Activated CD8-positive, alpha-beta memory T cell treated with anti-CD3 and anti-CD28 coated beads, Interleukin-2, amount 50 U/mL, for 4 hours (primary cell): ENCODE results near the gene OR2A14.
"Not testable (repeated sequence)": the region's sequence is repeated elsewhere in the genome, so short reads cannot be mapped to it uniquely, and the experiment has no call there.

Experiments
- DNase-seq: peaks from one replicate; pipeline ENCODE4 v3.0.0-alpha.2; 2020

OR2A14 gene, protein sequence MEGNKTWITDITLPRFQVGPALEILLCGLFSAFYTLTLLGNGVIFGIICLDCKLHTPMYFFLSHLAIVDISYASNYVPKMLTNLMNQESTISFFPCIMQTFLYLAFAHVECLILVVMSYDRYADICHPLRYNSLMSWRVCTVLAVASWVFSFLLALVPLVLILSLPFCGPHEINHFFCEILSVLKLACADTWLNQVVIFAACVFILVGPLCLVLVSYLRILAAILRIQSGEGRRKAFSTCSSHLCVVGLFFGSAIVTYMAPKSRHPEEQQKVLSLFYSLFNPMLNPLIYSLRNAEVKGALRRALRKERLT

DNA sequence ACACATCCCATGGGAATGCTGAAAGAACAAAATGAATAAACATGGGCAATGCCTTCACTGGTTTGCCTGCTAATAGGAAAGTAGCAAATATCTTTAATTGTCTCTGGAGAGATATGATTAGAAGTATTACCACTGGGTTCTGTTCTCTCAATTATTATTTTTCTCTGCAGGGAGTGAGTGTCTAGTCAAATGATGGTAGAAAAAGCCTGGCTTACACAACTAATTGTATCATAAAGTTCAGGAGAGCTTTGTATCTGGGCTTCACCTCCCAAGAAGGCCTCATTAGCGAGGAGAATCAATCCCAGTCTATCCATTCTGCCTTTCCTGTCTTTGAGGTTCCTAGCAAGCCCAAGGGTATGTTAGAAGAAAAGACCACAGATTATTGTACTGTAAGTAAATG, at the start of gene OR2A14:
Gene OR2A14, plus strand, starts transcription at position 301 of the 400 bp plus-strand sequence. CDS start 5,937 bp downstream, outside the sequence.
- no peak for DNase-seq

DNA sequence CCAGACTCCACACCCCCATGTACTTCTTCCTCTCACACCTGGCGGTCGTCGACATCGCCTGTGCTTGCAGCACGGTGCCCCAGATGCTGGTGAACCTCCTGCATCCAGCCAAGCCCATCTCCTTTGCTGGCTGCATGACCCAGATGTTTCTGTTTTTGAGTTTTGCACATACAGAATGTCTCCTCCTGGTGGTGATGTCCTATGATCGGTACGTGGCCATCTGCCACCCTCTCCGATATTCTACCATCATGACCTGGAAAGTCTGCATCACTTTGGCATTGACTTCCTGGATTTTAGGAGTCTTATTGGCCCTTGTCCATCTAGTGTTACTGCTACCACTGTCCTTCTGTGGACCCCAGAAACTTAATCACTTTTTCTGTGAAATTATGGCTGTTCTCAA, 48.6 kb upstream of the OR2A14 start:
- no peak for DNase-seq

DNA sequence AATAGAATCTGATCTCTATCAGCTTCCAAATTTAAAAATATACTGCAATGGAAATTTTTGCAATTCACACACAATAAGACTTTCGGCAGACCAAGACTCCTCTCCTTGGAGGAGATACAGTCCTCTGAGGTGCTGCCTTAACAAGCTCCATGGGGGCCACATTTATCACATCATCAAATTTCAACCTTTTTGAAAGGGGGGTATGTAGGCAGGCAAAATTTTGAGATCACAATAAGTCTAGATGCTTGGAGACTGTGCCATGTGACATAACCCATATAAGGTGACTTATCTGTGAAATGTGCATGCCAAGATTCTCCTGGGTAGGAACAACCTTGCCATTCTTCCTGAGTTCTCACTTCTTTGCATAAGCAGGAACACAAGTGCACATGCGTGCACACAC, 37.0 kb upstream of the OR2A14 start, which contains the start of gene OR2A12:
Gene OR2A12, plus strand, starts transcription at position 301 of the 400 bp plus-strand sequence. CDS start 8,830 bp downstream, outside the sequence.
- DNase-seq, result no peak

DNA sequence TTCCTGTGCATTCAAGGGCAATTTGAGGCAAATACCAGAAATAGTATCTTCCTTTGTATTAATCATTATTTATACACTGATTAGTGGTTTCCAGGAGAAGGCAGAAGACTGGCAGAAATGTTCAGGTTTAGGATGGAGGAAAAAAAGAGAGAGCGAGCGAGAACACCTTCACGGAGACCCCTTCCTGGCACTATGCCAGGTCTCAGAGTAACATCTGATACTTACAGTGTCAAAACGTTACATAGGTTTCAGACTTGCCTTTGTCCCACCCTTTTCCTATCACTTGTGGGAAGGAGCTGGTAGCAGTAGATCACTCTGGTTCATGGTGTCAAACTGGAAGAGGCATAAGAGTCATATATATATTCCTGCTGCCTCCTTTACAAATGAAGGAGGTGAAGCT, 36.2 kb upstream of the OR2A14 start:
- no peak for DNase-seq

DNA sequence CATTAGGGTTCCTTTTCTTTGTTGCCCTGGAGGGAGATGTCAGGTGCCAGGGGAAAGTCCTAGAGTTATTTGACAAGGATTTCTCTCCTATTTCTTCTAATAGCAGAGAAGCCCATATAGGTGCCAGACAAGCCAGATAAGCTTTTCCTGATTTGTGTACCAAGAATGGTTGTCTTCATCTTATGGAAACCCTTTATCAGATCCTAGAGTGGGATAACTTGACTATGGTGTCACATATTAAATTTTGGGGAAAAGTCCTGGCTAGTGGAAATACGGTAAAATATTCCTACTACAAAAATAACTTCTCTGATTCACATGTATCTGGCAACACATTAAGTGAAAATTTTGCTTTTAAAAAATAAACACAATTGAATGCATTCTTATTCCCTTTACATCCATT, 35.7 kb upstream of the OR2A14 start:
- DNase-seq, result no peak

DNA sequence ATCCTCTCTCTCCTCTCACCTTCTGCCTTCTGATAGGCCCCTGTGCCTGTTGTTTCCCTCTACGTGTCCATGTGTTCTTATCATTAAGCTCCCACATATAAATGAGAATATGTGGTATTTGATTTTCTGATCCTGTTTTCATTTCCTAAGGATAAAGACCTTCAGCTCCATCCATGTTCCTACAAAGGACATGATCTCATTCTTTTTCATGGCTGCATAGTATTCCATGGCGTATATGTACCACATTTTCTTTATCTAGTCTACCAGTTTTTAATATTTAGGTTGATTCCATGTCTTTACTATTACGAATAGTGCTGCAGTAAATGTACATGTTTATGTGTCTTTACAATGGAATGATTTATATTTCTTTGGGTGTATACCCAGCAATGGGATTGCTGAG, 32.3 kb upstream of the OR2A14 start:
- no peak for DNase-seq

DNA sequence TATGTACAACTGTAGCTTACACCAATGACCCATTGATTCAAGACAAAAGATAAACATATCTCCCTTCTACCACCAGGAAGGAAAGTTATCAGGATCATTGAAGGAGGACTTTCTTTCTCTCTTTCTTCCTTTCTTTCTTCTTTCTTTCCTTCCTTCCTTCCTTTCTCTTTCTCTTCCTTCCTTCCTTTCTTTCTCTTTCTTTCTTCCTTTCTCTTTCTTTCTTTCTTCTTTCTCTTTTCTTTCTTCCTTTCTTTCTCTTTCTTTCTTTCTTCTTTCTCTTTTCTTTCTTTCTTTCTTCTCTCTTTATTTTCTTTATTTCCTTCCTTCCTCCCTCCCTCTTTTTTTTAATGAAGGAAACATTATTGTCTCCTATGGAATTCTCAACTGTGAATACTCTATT, 24.2 kb upstream of the OR2A14 start:
- DNase-seq, result no peak

DNA sequence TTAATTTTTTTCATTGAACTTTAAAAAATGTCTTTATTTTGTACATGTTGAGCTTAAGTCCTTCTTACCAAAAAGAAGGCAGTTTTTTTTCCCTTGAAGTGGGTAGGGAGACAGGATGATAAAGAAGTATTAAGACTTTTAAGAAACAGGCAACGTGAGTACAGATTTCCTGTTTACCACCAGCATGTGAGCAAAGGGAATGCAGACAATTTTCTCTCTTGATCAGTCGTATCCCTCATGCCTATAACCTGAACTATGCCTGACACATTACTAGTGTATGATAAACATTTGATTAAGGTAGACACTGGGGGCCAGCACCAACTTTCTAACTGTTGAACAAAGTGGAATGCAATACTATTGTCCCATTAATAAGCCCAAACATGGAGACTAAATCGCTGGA, 22.4 kb upstream of the OR2A14 start:
- no peak for DNase-seq

DNA sequence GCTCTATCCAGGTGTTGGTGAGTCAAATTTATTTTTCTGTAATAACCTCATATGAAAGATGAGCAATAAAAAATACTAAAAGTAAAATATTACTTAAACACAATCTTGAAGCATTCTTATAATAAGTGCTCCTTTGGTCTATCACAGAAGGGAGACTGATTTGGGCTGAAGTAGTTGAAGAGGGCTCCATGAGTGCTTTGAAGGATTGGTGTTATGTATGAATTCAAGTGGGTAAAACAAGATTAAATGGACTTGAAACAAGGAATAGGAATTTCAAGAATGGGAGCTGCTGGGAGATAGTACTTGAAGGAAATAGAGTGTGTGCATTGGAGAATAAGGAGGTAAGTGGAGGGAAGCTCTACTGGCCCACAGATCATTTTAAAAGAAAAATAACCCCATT, 20.9 kb upstream of the OR2A14 start:
- no peak for DNase-seq

DNA sequence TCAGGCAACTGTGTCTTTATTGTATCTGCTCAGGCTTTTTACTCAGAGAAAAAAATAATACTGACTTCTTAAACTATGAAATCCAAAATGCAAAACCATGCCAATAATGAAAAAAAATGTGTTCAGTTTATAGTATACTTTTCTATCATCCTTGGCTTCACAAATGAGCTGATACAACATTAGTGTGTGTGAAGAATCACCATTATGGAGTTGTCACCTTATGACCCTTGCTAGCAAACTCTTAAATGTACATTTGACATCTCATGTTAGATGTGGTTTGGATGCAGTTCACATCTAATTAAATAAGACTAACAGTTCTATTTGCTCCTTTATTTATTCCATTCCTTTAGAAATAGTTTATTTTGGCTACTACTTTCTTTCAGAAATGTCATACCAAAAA, 17.8 kb upstream of the OR2A14 start:
- no peak for DNase-seq

DNA sequence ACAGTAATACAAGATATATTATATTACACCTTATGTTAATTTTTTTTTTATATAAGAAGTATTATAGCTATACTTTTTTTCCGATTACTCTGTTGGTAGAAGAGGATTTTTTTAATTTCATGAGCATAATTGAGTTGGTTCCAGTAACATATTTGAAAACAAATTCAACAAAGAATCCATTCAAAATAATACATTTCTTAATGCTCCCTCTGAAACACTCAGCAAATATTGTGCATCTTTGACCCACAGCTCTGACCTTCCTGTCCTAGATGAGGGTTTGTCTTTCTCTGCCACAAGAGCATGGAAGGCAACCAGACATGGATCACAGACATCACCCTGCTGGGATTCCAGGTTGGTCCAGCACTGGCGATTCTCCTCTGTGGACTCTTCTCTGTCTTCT, 13.7 kb upstream of the OR2A14 start, which contains the start of gene OR2A2:
Gene OR2A2, plus strand, starts transcription at position 301 of the 400 bp plus-strand sequence. Its CDS starts 0 bp downstream, at position 301.
- no peak for DNase-seq

DNA sequence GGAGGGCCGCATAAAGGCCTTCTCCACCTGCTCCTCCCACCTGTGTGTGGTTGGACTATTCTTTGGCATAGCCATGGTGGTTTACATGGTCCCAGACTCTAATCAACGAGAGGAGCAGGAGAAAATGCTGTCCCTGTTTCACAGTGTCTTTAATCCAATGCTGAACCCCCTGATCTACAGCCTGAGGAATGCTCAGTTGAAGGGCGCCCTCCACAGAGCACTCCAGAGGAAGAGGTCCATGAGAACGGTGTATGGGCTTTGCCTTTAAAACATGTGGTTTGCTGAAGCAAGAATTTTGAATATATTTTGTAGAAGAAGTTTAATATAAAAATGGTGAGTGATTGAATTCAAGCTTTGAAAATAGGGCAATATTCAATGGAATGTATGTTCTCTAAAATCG, 12.7 kb upstream of the OR2A14 start:
- no peak for DNase-seq

DNA sequence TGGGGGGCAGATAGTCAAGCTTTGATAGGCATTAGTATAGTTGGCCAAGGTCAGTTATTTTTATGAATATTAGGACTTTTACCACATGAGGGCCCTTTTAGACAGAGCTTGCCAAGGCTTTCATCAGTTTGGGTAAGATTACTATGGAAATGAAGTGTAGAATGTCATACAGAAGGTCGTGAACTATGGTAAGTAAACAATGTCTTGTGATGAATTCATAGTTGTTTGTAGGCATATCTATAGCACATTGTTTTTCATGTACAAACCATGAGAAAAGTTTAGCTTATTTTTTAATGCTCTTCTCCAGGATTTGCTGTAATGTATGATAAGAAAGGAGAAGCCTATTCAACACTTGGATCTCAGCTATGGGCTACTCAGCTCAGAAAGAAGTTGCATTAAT, 9.3 kb upstream of the OR2A14 start:
- DNase-seq, result no peak

DNA sequence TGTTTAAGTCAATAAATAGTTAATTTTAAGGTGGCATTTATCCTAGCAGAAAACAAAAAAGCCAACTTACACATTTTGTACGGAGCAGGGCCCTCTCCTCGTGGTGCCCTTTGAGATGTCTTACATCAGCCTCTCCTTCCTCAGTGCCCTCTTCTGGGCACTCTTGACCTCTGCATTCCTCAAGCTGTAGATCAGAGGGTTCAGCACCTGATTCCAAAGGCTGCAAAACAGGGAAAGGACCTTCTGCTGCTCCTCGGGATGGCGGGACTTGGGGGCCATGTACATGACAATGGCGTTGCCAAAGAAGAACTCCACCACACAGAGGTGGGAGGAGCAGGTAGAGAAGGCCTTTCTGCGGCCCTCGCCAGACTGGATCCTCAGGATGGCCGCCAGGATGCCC, 4.6 kb upstream of the OR2A14 start:
- no peak for DNase-seq

DNA sequence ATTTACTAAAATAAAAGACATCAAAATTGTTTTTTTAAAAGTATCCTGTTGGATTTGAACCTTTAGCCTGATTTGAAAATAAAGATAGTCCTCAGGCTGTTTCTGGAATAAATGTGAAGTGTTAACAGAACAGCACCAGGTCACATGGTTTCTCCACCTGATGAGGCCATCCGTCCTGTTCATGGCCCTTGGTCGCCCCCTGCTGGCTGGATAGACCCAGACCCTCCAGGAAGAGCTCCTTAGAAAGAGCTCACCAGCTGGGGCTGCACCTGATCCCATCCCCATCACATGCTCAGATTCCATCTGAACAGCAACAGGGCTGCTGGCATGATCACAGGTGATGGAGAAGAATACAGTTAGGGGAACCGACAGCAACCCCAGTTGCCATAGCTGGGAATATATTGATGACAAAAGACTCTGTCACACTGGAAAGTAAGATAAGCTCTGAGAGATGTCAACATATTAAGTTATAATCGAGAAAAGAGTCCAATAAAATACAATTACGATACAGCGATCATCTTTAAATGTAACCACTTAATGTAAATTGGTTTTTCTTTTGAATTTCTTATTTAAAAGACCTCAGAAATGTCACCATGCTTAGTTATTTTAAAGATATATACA, 4.8 kb downstream of the OR2A14 start:
- peak; percentile 89 for DNase-seq

DNA sequence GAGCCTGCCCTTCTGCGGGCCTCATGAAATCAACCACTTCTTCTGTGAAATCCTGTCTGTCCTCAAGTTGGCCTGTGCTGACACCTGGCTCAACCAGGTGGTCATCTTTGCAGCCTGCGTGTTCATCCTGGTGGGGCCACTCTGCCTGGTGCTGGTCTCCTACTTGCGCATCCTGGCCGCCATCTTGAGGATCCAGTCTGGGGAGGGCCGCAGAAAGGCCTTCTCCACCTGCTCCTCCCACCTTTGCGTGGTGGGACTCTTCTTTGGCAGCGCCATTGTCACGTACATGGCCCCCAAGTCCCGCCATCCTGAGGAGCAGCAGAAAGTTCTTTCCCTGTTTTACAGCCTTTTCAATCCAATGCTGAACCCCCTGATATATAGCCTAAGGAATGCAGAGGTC, 6.6 kb downstream of the OR2A14 start:
- DNase-seq, result not testable (repeated sequence)

DNA sequence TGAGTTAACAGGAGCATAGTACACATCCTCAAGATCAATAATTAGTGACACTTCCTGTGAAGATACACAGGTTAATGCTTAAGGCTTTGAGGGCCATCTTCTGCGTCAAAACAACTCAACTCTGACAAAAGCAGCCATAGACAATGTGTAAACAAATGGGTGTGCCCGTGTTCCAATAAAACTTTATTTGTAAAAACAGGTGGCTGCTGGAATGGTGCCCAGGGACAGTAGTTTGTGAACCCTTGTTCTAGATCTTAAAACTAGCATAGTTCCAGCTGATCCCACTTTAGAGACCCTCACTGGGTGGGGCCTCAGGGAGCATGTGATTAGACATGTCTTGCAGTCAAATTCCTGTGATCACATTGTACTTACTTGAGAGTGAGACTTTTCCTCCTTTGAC, 7.8 kb downstream of the OR2A14 start:
- no peak for DNase-seq

DNA sequence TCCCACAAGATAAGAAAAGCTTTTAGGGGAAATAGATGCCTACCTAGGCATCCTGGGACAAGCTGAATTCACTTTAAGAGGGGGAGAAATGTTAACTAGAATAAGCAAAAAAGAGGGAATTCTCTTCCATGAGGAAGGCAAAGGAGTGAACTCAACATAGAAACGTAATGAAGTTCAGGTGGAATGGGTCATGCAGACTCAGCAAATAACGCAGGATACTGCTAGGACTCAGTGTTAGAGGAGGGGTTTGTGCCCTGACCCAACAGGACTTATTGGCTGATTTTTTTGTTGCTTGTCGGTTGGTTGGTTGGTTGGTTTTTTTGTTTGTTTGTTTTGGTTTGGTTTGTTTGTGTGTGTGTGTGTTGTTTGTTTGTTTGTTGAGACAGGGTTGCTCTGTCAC, 9.3 kb downstream of the OR2A14 start:
- no peak for DNase-seq

DNA sequence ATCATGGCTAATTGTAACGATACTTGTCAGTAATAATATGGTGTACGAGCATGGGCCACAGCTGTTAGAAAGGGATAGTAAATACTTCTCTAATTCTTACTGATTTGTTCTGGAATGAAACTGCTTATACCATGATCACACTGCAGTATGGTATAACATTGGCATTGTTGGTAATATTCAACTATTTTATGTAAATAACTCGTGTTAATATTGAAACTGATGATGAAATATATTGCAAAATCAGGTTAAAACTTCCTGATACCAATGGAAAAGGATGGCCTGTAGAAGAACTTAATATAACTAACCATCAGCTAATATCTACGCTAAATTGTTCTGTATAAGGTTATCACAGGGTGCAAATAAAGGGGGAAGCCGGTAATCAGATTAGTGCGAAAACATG, 10.3 kb downstream of the OR2A14 start:
- no peak for DNase-seq

DNA sequence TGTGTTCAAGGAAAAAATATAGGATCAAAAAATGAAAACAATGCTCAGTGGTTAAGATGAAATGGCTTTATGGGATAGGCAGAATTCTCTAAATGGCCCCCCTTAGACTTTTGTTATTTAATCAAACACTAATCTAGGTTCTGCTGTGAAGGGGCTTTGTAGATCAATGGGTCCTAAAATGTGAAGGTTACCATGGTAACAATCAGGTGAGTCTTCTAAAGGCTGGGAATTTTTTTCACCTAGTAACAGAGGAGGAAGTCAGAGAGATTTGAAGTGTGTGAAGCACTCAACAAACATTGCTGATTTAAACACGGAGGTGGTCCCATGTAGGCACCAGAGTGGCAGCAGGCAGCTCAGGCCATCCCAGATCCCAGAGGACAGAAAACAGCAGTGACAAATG, 11.1 kb downstream of the OR2A14 start:
- no peak for DNase-seq

DNA sequence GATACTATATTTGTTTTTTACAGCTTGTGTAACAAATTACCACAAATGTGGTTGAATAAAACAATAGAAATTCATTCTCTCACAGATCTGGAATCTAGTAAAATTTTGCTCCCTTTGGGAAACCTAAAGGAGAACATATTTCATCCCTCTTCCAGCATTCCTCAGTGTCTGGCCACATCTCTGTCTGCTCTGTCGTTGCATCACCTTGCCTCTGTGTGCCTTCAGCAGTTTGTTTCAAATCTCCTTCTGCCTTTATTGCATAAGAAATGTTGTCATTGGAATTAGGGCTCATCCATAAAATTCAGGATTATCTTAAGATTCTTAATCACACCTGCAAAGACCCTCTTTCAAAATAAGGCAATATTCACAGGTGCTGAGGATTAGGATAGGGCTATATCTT, 14.5 kb downstream of the OR2A14 start:
- DNase-seq, result no peak

DNA sequence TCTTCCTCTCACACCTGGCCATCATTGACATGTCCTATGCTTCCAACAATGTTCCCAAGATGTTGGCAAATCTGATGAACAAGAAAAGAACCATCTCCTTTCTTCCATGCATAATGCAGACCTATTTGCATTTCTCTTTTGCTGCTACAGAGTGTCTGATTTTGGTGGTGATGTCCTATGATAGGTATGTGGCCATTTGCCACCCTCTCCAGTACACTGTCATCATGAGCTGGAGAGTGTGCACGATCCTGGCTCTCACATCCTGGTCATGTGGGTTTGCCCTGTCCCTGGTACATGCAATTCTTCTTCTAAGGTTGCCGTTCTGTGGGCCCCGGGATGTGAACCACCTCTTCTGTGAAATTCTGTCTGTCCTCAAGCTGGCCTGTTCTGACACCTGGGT, 19.2 kb downstream of the OR2A14 start:
- no peak for DNase-seq

DNA sequence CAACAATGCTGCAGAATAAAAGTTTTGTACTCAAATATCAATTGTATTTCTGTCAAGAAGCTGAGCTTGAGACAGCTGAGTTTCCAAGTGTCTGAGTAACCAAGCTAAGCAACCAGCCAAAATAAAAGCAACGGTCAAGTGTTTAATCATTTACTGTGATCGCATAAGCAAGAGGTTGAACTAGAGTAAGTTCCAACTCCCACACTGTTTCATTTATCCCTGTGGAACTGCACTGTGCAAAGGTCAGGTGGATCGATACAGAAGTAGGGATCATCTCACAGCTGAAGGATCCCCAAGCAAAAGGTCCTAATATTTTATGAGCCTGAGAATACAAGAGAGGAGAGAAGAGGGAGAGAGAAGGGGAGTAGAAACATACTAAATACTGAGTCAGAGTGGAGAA, 21.4 kb downstream of the OR2A14 start:
- DNase-seq, result no peak

DNA sequence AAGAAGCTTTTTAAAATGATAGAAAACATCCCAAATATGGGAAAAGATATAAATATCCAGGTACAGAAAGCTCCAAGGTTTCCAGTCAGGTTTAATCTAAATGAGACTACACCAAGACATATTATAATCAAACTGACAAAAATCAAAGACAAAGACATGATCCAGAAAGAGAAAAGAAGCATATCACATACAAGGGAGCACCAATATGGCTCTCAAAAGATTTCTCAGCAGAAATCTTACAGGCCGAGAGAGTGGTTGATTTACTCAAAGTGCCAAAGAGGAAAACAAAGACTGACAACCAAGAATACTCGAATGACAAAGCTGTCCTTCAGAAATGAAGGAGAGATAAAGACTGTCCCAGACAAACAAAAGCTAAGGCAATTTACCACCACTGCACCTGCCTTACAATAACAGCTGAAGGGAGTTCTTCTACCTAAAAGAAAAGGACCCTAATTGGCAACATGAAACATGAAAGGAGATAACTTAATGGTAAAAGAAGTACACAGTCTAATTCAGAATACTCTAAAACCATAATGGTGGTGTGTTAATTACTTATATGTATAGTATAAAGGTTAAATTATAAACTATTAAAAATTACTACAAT, 25.4 kb downstream of the OR2A14 start:
- DNase-seq, result no peak
